ACHN (cell line): Measurements from ENCODE around the gene MFAP3.
A peak's percentile ranks its signal among the peaks of the same experiment; 100 is the strongest.
"Not testable (repeated sequence)": the region's sequence is repeated elsewhere in the genome, so short reads cannot be mapped to it uniquely, and the experiment has no call there.

ENCODE experiments used
- DNase-seq: peaks from one replicate; pipeline ENCODE4 v3.0.0-alpha.2; 2015
- in situ Hi-C: cut with HindIII; loops from 2 replicates; pipeline ENCODE4 v1.10.0; 2017; ENCODE audit warnings: low sequenced_read_pairs, low pct_ligation_motif_present, low pct_unique_long_range_greater_than_20kb

The MFAP3 gene

GRCh38 chr5:154044581-154044980 is 5.8 kb downstream of the MFAP3 start:
- in situ Hi-C loops: no loop called here
- no peak for DNase-seq

- no peak for DNase-seq
- in situ Hi-C loops: no loop called here
Measured at GRCh38 chr5:154046486-154046885, 7.7 kb downstream of the MFAP3 start.

- in situ Hi-C loops: no loop called here
- no peak for DNase-seq
Measured at GRCh38 chr5:154047324-154047723, 8.6 kb downstream of the MFAP3 start.

- in situ Hi-C loops: no loop called here
- no peak for DNase-seq
Measured at GRCh38 chr5:154049636-154050035, 10.9 kb downstream of the MFAP3 start.

- in situ Hi-C loops: no loop called here
- DNase-seq: no peak
Measured at GRCh38 chr5:154053468-154053867, 14.7 kb downstream of the MFAP3 start.

- no peak for DNase-seq
- in situ Hi-C loops: no loop called here
Measured at GRCh38 chr5:154055201-154055600, 16.4 kb downstream of the MFAP3 start.

GRCh38 chr5:154058055-154059038 is 19.6 kb downstream of the MFAP3 start:
- DNase-seq: no peak
- in situ Hi-C loops: no loop called here

GRCh38 chr5:154059039-154059430 is 20.3 kb downstream of the MFAP3 start:
- no peak for DNase-seq
- in situ Hi-C loops: no loop called here

- in situ Hi-C loops: no loop called here
- no peak for DNase-seq
Measured at GRCh38 chr5:154059583-154059982, 20.8 kb downstream of the MFAP3 start.

GRCh38 chr5:154060606-154061005 is 21.8 kb downstream of the MFAP3 start:
- DNase-seq: no peak
- in situ Hi-C loops: no loop called here

GRCh38 chr5:154063372-154063771 is 24.6 kb downstream of the MFAP3 start:
- in situ Hi-C loops: no loop called here
- no peak for DNase-seq

- no peak for DNase-seq
- in situ Hi-C loops: no loop called here
Measured at GRCh38 chr5:154065971-154066370, 27.2 kb downstream of the MFAP3 start.

GRCh38 chr5:154069854-154070253 is 31.1 kb downstream of the MFAP3 start:
- DNase-seq, in situ Hi-C loops: not testable (repeated sequence)

- in situ Hi-C loops: no loop called here
- no peak for DNase-seq
Measured at GRCh38 chr5:154071799-154072413, 33.1 kb downstream of the MFAP3 start.

GRCh38 chr5:154072414-154073171 is 33.8 kb downstream of the MFAP3 start:
- peak; percentile 71 for DNase-seq
- in situ Hi-C loops: no loop called here

GRCh38 chr5:154076240-154076922 is 37.6 kb downstream of the MFAP3 start:
- in situ Hi-C loops: no loop called here
- no peak for DNase-seq

GRCh38 chr5:154077696-154078095 is 38.9 kb downstream of the MFAP3 start:
- in situ Hi-C loops: no loop called here
- no peak for DNase-seq

GRCh38 chr5:154078272-154078671 is 39.5 kb downstream of the MFAP3 start:
- in situ Hi-C loops: no loop called here

GRCh38 chr5:154081246-154081645 is 42.5 kb downstream of the MFAP3 start:
- in situ Hi-C loops: no loop called here

More at GRCh38 chr5:154078272-154078671, 39.5 kb downstream of the MFAP3 start:
- DNase-seq: no peak

More at GRCh38 chr5:154081246-154081645, 42.5 kb downstream of the MFAP3 start:
- DNase-seq: no peak
